A549 (cell line): ENCODE data around the gene NCBP3.

ENCODE experiments used
- EHMT2 ChIP-seq: fragments of 200-600 bp; sonication (generic); IDR thresholded peaks from 2 replicates; pipeline ENCODE4 v1.6.1; 2016; ENCODE audit warnings: antibody characterized with exemption, low read depth, mild to moderate bottlenecking, moderate library complexity
- HES2 ChIP-seq: fragments of >200 bp; sonication (Bioruptor Twin); formaldehyde crosslinking; IDR thresholded peaks from 2 replicates; pipeline ENCODE4 v1.6.1; 2016
- MAX ChIP-seq: IDR thresholded peaks from 2 replicates; pipeline ENCODE4 v1.6.1; 2012
- MYC ChIP-seq: IDR thresholded peaks from 2 replicates; pipeline ENCODE4 v1.6.1; 2012; ENCODE audit warnings: mild to moderate bottlenecking, inconsistent platforms, low read length, improper control_type of control experiment, borderline replicate concordance
- POLR2A ChIP-seq: IDR thresholded peaks from 2 replicates; pipeline ENCODE4 v1.6.1; 2012; ENCODE audit warnings: mild to moderate bottlenecking, low read length
- RFX5 ChIP-seq: fragments of 450-650 bp; IDR thresholded peaks from 2 replicates; pipeline ENCODE4 v1.7.1; 2014; ENCODE audit warnings: antibody characterized with exemption, mild to moderate bottlenecking, moderate library complexity
- SMC3 ChIP-seq: fragments of >200 bp; sonication (Bioruptor Twin); formaldehyde crosslinking; IDR thresholded peaks from 3 replicates; pipeline ENCODE4 v1.6.1; 2018; ENCODE audit warnings: inconsistent platforms
- SREBF2 ChIP-seq: fragments of 450-650 bp; IDR thresholded peaks from 2 replicates; pipeline ENCODE4 v1.6.1; 2014; ENCODE audit warnings: mild to moderate bottlenecking, moderate library complexity
- TF ChIP-seq, protein P1 (sequence below): fragments of >200 bp; sonication (Bioruptor Twin); formaldehyde crosslinking; IDR thresholded peaks from 3 replicates; pipeline ENCODE4 v1.5.1; 2016

GRCh38 chr17:3848229-3848835 is 2.3 kb upstream of the NCBP3 start:
- TF ChIP-seq EHMT2 (no peak), SREBF2 (no peak), HES2 (no peak), MAX (no peak), RFX5 (no peak), POLR2A (no peak), SMC3 (no peak), MYC (no peak)
- TF ChIP-seq, protein P1, sequence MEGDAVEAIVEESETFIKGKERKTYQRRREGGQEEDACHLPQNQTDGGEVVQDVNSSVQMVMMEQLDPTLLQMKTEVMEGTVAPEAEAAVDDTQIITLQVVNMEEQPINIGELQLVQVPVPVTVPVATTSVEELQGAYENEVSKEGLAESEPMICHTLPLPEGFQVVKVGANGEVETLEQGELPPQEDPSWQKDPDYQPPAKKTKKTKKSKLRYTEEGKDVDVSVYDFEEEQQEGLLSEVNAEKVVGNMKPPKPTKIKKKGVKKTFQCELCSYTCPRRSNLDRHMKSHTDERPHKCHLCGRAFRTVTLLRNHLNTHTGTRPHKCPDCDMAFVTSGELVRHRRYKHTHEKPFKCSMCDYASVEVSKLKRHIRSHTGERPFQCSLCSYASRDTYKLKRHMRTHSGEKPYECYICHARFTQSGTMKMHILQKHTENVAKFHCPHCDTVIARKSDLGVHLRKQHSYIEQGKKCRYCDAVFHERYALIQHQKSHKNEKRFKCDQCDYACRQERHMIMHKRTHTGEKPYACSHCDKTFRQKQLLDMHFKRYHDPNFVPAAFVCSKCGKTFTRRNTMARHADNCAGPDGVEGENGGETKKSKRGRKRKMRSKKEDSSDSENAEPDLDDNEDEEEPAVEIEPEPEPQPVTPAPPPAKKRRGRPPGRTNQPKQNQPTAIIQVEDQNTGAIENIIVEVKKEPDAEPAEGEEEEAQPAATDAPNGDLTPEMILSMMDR = no peak
